OCI-LY1 (cell line): ENCODE results near the gene C1QTNF2.

Source experiments
- H2AFZ ChIP-seq: fragments of 200-600 bp; sonication (generic), shearing (Covaris generic); 2 replicates; pipeline ENCODE4 v1.6.0; 2014; ENCODE audit warnings: antibody characterized with exemption, mild to moderate bottlenecking, low read length
- H3F3A ChIP-seq: fragments of 200-600 bp; sonication (generic), shearing (Covaris generic); 2 replicates; pipeline ENCODE4 v1.6.0; 2014; ENCODE audit warnings: mild to moderate bottlenecking, antibody characterized with exemption, low read length, moderate library complexity; ENCODE audit not compliant: insufficient read depth
- H3K27ac ChIP-seq: fragments of 200-600 bp; sonication (generic); 2 replicates; pipeline ENCODE4 v1.5.1; 2014; ENCODE audit warnings: low read length, mixed run types, mild to moderate bottlenecking, low read depth; ENCODE audit not compliant: poor library complexity, severe bottlenecking
- H3K27me3 ChIP-seq: fragments of 200-600 bp; sonication (generic); 2 replicates; pipeline ENCODE4 v1.6.0; 2014; ENCODE audit warnings: antibody characterized with exemption, mild to moderate bottlenecking, low read length, moderate library complexity; ENCODE audit not compliant: insufficient read depth
- H3K36me3 ChIP-seq: fragments of 200-600 bp; sonication (generic); 2 replicates; pipeline ENCODE4 v1.6.1; 2014; ENCODE audit warnings: mild to moderate bottlenecking, antibody characterized with exemption, low read length, moderate library complexity, mixed read lengths; ENCODE audit not compliant: insufficient read depth
- H3K4me1 ChIP-seq: fragments of 200-600 bp; sonication (generic); 2 replicates; pipeline ENCODE4 v1.5.1; 2014; ENCODE audit warnings: mild to moderate bottlenecking, low read length, moderate library complexity; ENCODE audit not compliant: insufficient read depth, severe bottlenecking
- H3K4me2 ChIP-seq: fragments of 200-600 bp; sonication (generic), shearing (Covaris generic); 2 replicates; pipeline ENCODE4 v1.6.1; 2014; ENCODE audit warnings: low read length
- H3K4me3 ChIP-seq: fragments of 200-600 bp; sonication (generic); 2 replicates; pipeline ENCODE4 v1.5.1; 2014; ENCODE audit warnings: low read length, low read depth, mild to moderate bottlenecking, mixed read lengths; ENCODE audit not compliant: poor library complexity, severe bottlenecking
- H3K79me2 ChIP-seq: fragments of 200-600 bp; shearing (Covaris generic); 2 replicates; pipeline ENCODE4 v1.6.1; 2016; ENCODE audit warnings: mixed run types, low read length, mixed read lengths; ENCODE audit not compliant: insufficient read depth
- H3K9ac ChIP-seq: fragments of 200-600 bp; sonication (generic), shearing (Covaris generic); 2 replicates; pipeline ENCODE4 v1.6.1; 2014; ENCODE audit warnings: mild to moderate bottlenecking, low read length, mixed read lengths
- H3K9me2 ChIP-seq: fragments of 200-600 bp; sonication (generic), shearing (Covaris generic); 2 replicates; pipeline ENCODE4 v1.6.1; 2014; ENCODE audit warnings: low read depth, mild to moderate bottlenecking, low read length, mixed read lengths
- H3K9me3 ChIP-seq: fragments of 200-600 bp; shearing (Covaris generic); 2 replicates; pipeline ENCODE4 v1.6.1; 2014; ENCODE audit warnings: low read length, mixed read lengths
- H4K20me1 ChIP-seq: fragments of 200-600 bp; sonication (generic), shearing (Covaris generic); 2 replicates; pipeline ENCODE4 v1.6.0; 2016; ENCODE audit warnings: mild to moderate bottlenecking, low read length; ENCODE audit not compliant: insufficient read depth
- CTCF ChIP-seq: fragments of 200-600 bp; sonication (generic), shearing (Covaris generic); IDR thresholded peaks from 2 replicates; pipeline ENCODE4 v1.5.1; 2017; ENCODE audit warnings: mild to moderate bottlenecking, antibody characterized with exemption, low read length, moderate library complexity, mixed read lengths
- EZH2 ChIP-seq: fragments of 200-600 bp; sonication (generic), shearing (Covaris generic); IDR thresholded peaks from 2 replicates; pipeline ENCODE4 v1.8.0; 2017; ENCODE audit warnings: borderline replicate concordance, mixed run types, mild to moderate bottlenecking, antibody characterized with exemption, low read length, moderate library complexity, mixed read lengths

The C1QTNF2 gene

GRCh38 chr5:160315968-160316367 lies 54.5 kb downstream of the C1QTNF2 start:
- Histone ChIP-seq H4K20me1 (no peaks in the 10 kb centered on the region), H3K9me3 (no peaks in the 10 kb centered on the region), H3K4me1 (no peaks in the 10 kb centered on the region), H2AFZ (no peak overlapping the region), H3K27ac (no peak overlapping the region), H3K9me2 (no peaks in the 10 kb centered on the region), H3K79me2 (no peaks in the 10 kb centered on the region), H3F3A (no peaks in the 10 kb centered on the region), H3K9ac (no peak overlapping the region), H3K4me3 (no peak overlapping the region), H3K27me3 (no peaks in the 10 kb centered on the region), H3K4me2 (no peak overlapping the region), H3K36me3 (no peaks in the 10 kb centered on the region)
- TF ChIP-seq EZH2 (no peak), CTCF (no peak)

DNA sequence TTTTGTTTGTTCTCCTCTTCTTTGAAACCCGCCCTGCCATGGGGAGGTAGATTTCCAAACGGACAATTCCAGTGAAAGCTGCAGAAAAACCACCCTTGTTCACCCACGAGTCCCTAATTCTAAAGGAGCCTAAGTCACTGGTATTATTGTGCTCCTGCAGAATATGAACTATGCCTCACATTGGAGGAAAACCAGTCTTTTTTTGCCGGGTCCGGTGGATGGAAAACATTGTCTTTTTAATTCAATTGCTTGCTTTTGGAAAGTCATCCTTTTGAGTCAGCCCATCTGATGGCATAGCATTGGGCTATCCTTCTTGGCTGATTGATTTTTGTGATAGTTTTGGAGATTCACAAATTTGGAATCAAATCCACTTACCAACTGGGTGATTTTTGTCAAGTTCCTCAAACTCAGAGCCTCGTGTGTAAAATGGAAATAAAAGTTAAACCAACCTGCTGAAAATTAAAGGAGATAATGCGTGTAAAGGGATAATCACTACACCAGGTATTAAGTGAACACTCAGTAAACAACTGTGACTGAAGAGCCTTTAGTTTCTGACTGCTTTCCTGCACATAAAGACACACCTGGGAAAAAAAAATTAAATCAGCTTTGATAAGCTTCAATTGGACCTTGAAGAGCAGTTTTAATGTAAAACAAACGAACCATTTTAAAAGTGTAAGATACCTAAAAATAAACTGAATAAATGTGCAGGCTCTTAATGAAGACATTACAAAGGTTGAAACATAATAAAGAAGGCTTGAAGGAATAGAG lies 57.3 kb downstream of the C1QTNF2 start:
- Histone ChIP-seq H3K27ac (no peak overlapping the region), H3F3A (no peaks in the 10 kb centered on the region), H3K4me1 (no peaks in the 10 kb centered on the region), H3K4me3 (no peak overlapping the region), H3K9me2 (no peaks in the 10 kb centered on the region), H3K36me3 (no peaks in the 10 kb centered on the region), H3K9ac (no peak overlapping the region), H3K27me3 (no peaks in the 10 kb centered on the region), H2AFZ (no peak overlapping the region), H3K9me3 (no peaks in the 10 kb centered on the region), H3K79me2 (no peaks in the 10 kb centered on the region), H4K20me1 (no peaks in the 10 kb centered on the region), H3K4me2 (no peak overlapping the region)
- TF ChIP-seq EZH2 (no peak), CTCF (no peak)

- H2AFZ ChIP-seq, result no peak within 1 kb of the TSS
Observed at GRCh38 chr5:160312134-160312959, 58.1 kb downstream of the C1QTNF2 start, which contains the start of gene CCNJL. Gene CCNJL (minus strand): TSS chr5:160312564. CDS start chr5:160311923, 641 bp downstream.

More at GRCh38 chr5:160312134-160312959, 58.1 kb downstream of the C1QTNF2 start, which contains the start of gene CCNJL:
- Histone ChIP-seq H3K27me3 (no peaks in the 10 kb centered on the region), H3K4me2 (no peak within 1 kb of the TSS), H3K9ac (no peak within 1 kb of the TSS), H4K20me1 (no peaks in the 10 kb centered on the region), H3K79me2 (no peaks in the 10 kb centered on the region), H3K4me1 (no peaks in the 10 kb centered on the region), H3K27ac (no peak within 1 kb of the TSS), H3F3A (no peaks in the 10 kb centered on the region), H3K9me2 (no peaks in the 10 kb centered on the region), H3K4me3 (no peak within 1 kb of the TSS), H3K9me3 (no peaks in the 10 kb centered on the region), H3K36me3 (no peaks in the 10 kb centered on the region)
- TF ChIP-seq CTCF, result no peak
- TF ChIP-seq EZH2, result no peak
